Stimulated activated naive CD4-positive, alpha-beta T cell (primary cell): Measurements from ENCODE around the gene SAMD14.

Experiments used
- DNase-seq, 6 experiments: peaks; one replicate each; lab custom pipeline; 2025; lab: John Stamatoyannopoulos, UW

The SAMD14 gene

GRCh38 chr17:50133028-50133768, 3.2 kb upstream of the SAMD14 start:
- no peak for DNase-seq

- no peak for DNase-seq
Measured at GRCh38 chr17:50132104-50132794, 2.3 kb upstream of the SAMD14 start.

GRCh38 chr17:50130559-50131305, 772 bp upstream of the SAMD14 start:
- DNase-seq, result peak in 2 of 6 experiments; percentile 9 to 12

- peak in 2 of 6 experiments; percentile 31 to 34 for DNase-seq
Measured at GRCh38 chr17:50129353-50129727, 620 bp downstream of the SAMD14 start.

GRCh38 chr17:50128441-50129352, 1.3 kb downstream of the SAMD14 start:
- peak in 2 of 6 experiments; percentile 10 to 12 for DNase-seq

- no peak for DNase-seq
Measured at GRCh38 chr17:50127697-50128361, 2.1 kb downstream of the SAMD14 start.

- DNase-seq, result no peak
Measured at GRCh38 chr17:50125420-50125997, 4.5 kb downstream of the SAMD14 start.

- no peak for DNase-seq
Measured at GRCh38 chr17:50123649-50124349, 6.2 kb downstream of the SAMD14 start.

- no peak for DNase-seq
Measured at GRCh38 chr17:50122945-50123344, 7.0 kb downstream of the SAMD14 start.

GRCh38 chr17:50120475-50121253, 9.3 kb downstream of the SAMD14 start:
- no peak for DNase-seq

- no peak for DNase-seq
Measured at GRCh38 chr17:50118828-50119218, 11.1 kb downstream of the SAMD14 start.

GRCh38 chr17:50118076-50118827, 11.7 kb downstream of the SAMD14 start:
- no peak for DNase-seq

- peak in 5 of 6 experiments; percentile 38 to 62 (median 53) for DNase-seq
Measured at GRCh38 chr17:50117202-50118051, 12.5 kb downstream of the SAMD14 start.

- DNase-seq, result no peak
Measured at GRCh38 chr17:50115756-50116155, 14.2 kb downstream of the SAMD14 start.

GRCh38 chr17:50114849-50115357, 15.1 kb downstream of the SAMD14 start:
- DNase-seq, result peak in 3 of 6 experiments; percentile 6 to 31 (median 30)

- no peak for DNase-seq
Measured at GRCh38 chr17:50114401-50114800, 15.6 kb downstream of the SAMD14 start.

- no peak for DNase-seq
Measured at GRCh38 chr17:50113624-50114320, 16.2 kb downstream of the SAMD14 start.
